Measurements from ENCODE around the gene FTMT. TPM values are rescaled to one million over a fixed set of nuclear protein-coding genes. Genes with fewer than 3 reads are reported as not detected.

Gene FTMT
- total and polyA plus RNA-seq, 2 donors (not counting 3 experiments of a cell fraction or from before 2014, with no cell fraction given) = not detected

DNA sequence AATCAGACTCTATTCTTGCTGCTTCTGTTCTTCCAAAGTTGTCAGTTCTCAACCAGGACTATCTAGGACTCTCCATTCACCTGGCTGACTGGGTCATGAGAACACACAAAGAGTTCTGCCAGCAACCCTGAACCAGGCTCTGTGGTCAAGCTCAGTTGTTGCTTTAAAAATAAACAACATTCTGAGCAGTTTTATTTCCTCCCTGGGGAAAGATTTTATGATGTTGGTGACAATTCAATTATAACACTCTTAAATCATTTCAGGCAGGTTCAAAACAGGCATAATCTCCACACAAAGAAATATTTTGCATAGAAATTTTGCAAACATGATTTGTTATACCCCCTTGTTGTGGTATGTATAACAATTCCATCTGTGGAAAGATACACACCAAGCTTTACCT, 36.0 kb downstream of the FTMT start:
- no peak overlapping the region for H3K9ac ChIP-seq (replicated peaks; ENCODE audit: extremely low read depth, insufficient read depth, low read length)
- no peak overlapping the region for H3K4me2 ChIP-seq (ENCODE audit: insufficient read depth, low read length)
- DNase-seq (ENCODE audit: low read depth, low spot score) (no peak), FAIRE-seq (no peak)
- no peaks in the 10 kb centered on the region for H3K36me3 ChIP-seq (ENCODE audit: control insufficient read depth in 2 of 2, extremely low read depth in 1 of 2, insufficient read depth in 2 of 2, low read length in 2 of 2)
- dilution Hi-C loops (cut with MboI; ENCODE audit: extremely low pct_ligation_motif_present, low sequenced_read_pairs) = no loop called here
- ChIA-PET POLR2A (no interaction called here), CTCF (interaction anchor here (1.0 kb wide), 1 partner anchor 11 kb away, joined by 4 read pairs; no protein-coding TSS in a partner anchor)
- H3K4me1 ChIP-seq (ENCODE audit: control insufficient read depth, extremely low read depth, insufficient read depth, low read length) = no peaks in the 10 kb centered on the region
- H3K27ac ChIP-seq (ENCODE audit: insufficient read depth, low read depth, low read length) = no peak overlapping the region
- intact Hi-C loops (cut with micrococcal nuclease) = no loop called here
- no peaks in the 10 kb centered on the region for H3K9me1 ChIP-seq (replicated peaks; ENCODE audit: control insufficient read depth, extremely low read depth, insufficient read depth, low read length)
- H2AFZ ChIP-seq (ENCODE audit: low read depth, low read length) = no peak overlapping the region
- H3K4me3 ChIP-seq (replicated peaks in 1 of 3; ENCODE audit: insufficient read depth in 1 of 3, low read depth in 1 of 3, low read length in 3 of 3) = no peak overlapping the region
- H3K9me3 ChIP-seq (replicated peaks; ENCODE audit: control insufficient read depth, insufficient read depth, low read length) = no peaks in the 10 kb centered on the region
- H3K79me2 ChIP-seq (ENCODE audit: control insufficient read depth, insufficient read depth, low read length) = no peaks in the 10 kb centered on the region
- TF ChIP-seq EZH2 (IDR thresholded peaks at IDR 0.05; ENCODE audit: borderline replicate concordance, low read depth, low read length, severe bottlenecking) (no peak), JUN (IDR thresholded peaks at IDR 0.05; ENCODE audit: borderline replicate concordance, insufficient read depth, insufficient read length, low read depth) (no peak), POLR2A (IDR thresholded peaks at IDR 0.05; ENCODE audit: low read depth, low read length) (no peak), FOS (IDR thresholded peaks at IDR 0.05; ENCODE audit: borderline replicate concordance, insufficient read depth, low read length) (no peak), POLR2AphosphoS5 (IDR thresholded peaks at IDR 0.05; ENCODE audit: insufficient read depth, low read depth, low read length) (no peak), GATA2 (IDR thresholded peaks at IDR 0.05; ENCODE audit: insufficient read depth, insufficient read length, low read depth, low read length) (no peak), MAX (IDR thresholded peaks at IDR 0.05; ENCODE audit: insufficient read depth, insufficient read length) (no peak), MYC (IDR thresholded peaks at IDR 0.05; ENCODE audit: low read depth, low read length) (no peak)
- TF ChIP-seq, protein P1, sequence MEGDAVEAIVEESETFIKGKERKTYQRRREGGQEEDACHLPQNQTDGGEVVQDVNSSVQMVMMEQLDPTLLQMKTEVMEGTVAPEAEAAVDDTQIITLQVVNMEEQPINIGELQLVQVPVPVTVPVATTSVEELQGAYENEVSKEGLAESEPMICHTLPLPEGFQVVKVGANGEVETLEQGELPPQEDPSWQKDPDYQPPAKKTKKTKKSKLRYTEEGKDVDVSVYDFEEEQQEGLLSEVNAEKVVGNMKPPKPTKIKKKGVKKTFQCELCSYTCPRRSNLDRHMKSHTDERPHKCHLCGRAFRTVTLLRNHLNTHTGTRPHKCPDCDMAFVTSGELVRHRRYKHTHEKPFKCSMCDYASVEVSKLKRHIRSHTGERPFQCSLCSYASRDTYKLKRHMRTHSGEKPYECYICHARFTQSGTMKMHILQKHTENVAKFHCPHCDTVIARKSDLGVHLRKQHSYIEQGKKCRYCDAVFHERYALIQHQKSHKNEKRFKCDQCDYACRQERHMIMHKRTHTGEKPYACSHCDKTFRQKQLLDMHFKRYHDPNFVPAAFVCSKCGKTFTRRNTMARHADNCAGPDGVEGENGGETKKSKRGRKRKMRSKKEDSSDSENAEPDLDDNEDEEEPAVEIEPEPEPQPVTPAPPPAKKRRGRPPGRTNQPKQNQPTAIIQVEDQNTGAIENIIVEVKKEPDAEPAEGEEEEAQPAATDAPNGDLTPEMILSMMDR (IDR thresholded peaks at IDR 0.05; ENCODE audit: extremely low read depth in 1 of 2, insufficient read depth in 1 of 2, low read depth in 1 of 2, low read length in 2 of 2) = no peak
- BruUV-seq (replicated peaks) = no TSS peak
- no peaks in the 10 kb centered on the region for H4K20me1 ChIP-seq (replicated peaks; ENCODE audit: control insufficient read depth, extremely low read depth, insufficient read depth, low read length)
- no peaks in the 10 kb centered on the region for H3K27me3 ChIP-seq (ENCODE audit: control insufficient read depth in 2 of 2, insufficient read depth in 2 of 2, low read length in 2 of 2)

Data from endothelial cell of umbilical vein (primary cell).